ENCODE results near the gene PCDHB9.
"Not testable (repeated sequence)": the region's sequence is repeated elsewhere in the genome, so short reads cannot be mapped to it uniquely, and the experiment has no call there.

The PCDHB9 gene

GRCh38 chr5:141196363-141196762 lies 9.4 kb downstream of the PCDHB9 start:
- TF ChIP-seq CTCF (IDR thresholded peaks at IDR 0.05) = no peak
- Mint-ChIP-seq H3K4me1 (no peaks in the 10 kb centered on the region), H3K4me3 (no peak overlapping the region), H3K27me3 (ENCODE audit: low read depth, poor library complexity) (peaks cover 2% of the 10 kb centered on the region), H3K36me3 (ENCODE audit: low read depth) (peaks cover 71% of the 10 kb centered on the region), H3K27ac (no peak overlapping the region), H3K9me3 (peaks cover 89% of the 10 kb centered on the region)
- no peak for DNase-seq

- Mint-ChIP-seq H3K36me3 (ENCODE audit: low read depth) (peaks cover 69% of the 10 kb centered on the region), H3K4me3 (peak within 1 kb of the TSS; percentile 63), H3K27me3 (ENCODE audit: low read depth, poor library complexity) (peaks cover 4% of the 10 kb centered on the region), H3K27ac (peak within 1 kb of the TSS; percentile 20), H3K9me3 (peaks cover 89% of the 10 kb centered on the region), H3K4me1 (no peaks in the 10 kb centered on the region)
- peak; percentile 11 for TF ChIP-seq CTCF (IDR thresholded peaks at IDR 0.05)
- peak; percentile 16 for DNase-seq
Observed at GRCh38 chr5:141199359-141200235, 12.6 kb downstream of the PCDHB9 start, which contains the start of gene PCDHB11. Gene PCDHB11, plus strand, starts transcription at chr5:141199627. Its CDS starts 148 bp downstream, at chr5:141199775.

GRCh38 chr5:141201126-141201525 lies 14.2 kb downstream of the PCDHB9 start:
- H3K36me3 Mint-ChIP-seq (ENCODE audit: low read depth) = peaks cover 73% of the 10 kb centered on the region
- not testable (repeated sequence) for H3K27me3 Mint-ChIP-seq (ENCODE audit: low read depth, poor library complexity)

GRCh38 chr5:141201646-141202045 lies 14.7 kb downstream of the PCDHB9 start:
- H3K27ac Mint-ChIP-seq; H3K4me1 Mint-ChIP-seq; DNase-seq; H3K27me3 Mint-ChIP-seq (ENCODE audit: low read depth, poor library complexity); H3K4me3 Mint-ChIP-seq: not testable (repeated sequence)
- H3K9me3 Mint-ChIP-seq = peaks cover 84% of the 10 kb centered on the region
- peaks cover 68% of the 10 kb centered on the region for H3K36me3 Mint-ChIP-seq (ENCODE audit: low read depth)

More at GRCh38 chr5:141201126-141201525, 14.2 kb downstream of the PCDHB9 start:
- not testable (repeated sequence) for H3K4me1 Mint-ChIP-seq, H3K27ac Mint-ChIP-seq, H3K4me3 Mint-ChIP-seq, DNase-seq
- H3K9me3 Mint-ChIP-seq = peaks cover 86% of the 10 kb centered on the region

GRCh38 chr5:141208478-141208877 lies 21.5 kb downstream of the PCDHB9 start, which contains the start of gene PCDHB12:
Gene PCDHB12, plus strand, starts transcription at chr5:141208719. Its CDS starts 189 bp downstream, at chr5:141208908.
- Mint-ChIP-seq H3K27ac (no peak within 1 kb of the TSS), H3K36me3 (ENCODE audit: low read depth) (peaks cover 65% of the 10 kb centered on the region)

GRCh38 chr5:141210281-141210680 lies 23.3 kb downstream of the PCDHB9 start:
- H3K9me3 Mint-ChIP-seq = peaks cover 80% of the 10 kb centered on the region
- H3K4me1 Mint-ChIP-seq; H3K27ac Mint-ChIP-seq; DNase-seq; H3K4me3 Mint-ChIP-seq; H3K27me3 Mint-ChIP-seq (ENCODE audit: low read depth, poor library complexity): not testable (repeated sequence)
- H3K36me3 Mint-ChIP-seq (ENCODE audit: low read depth) = peaks cover 65% of the 10 kb centered on the region

More at GRCh38 chr5:141208478-141208877, 21.5 kb downstream of the PCDHB9 start, which contains the start of gene PCDHB12:
- no peak for DNase-seq
- no peak for TF ChIP-seq CTCF (IDR thresholded peaks at IDR 0.05)
- Mint-ChIP-seq H3K27me3 (ENCODE audit: low read depth, poor library complexity) (peaks cover 6% of the 10 kb centered on the region), H3K9me3 (peaks cover 78% of the 10 kb centered on the region), H3K4me3 (peak within 1 kb of the TSS; percentile 69), H3K4me1 (no peaks in the 10 kb centered on the region)

GRCh38 chr5:141210849-141211248 lies 23.9 kb downstream of the PCDHB9 start:
- H3K27me3 Mint-ChIP-seq (ENCODE audit: low read depth, poor library complexity); DNase-seq; H3K27ac Mint-ChIP-seq; H3K4me1 Mint-ChIP-seq; H3K4me3 Mint-ChIP-seq: not testable (repeated sequence)
- peaks cover 61% of the 10 kb centered on the region for H3K36me3 Mint-ChIP-seq (ENCODE audit: low read depth)
- peaks cover 80% of the 10 kb centered on the region for H3K9me3 Mint-ChIP-seq
